Skeletal muscle tissue (tissue), 4 donors: Measurements from ENCODE around the gene ARHGAP26. TPM values are rescaled to one million over a fixed set of nuclear protein-coding genes. Genes with fewer than 3 reads are reported as not detected.
"Not testable (repeated sequence)": the region's sequence is repeated elsewhere in the genome, so short reads cannot be mapped to it uniquely, and the experiment has no call there.

Experiments
- H3K27ac ChIP-seq: one replicate; pipeline ENCODE4 v1.7.0; 2013; ENCODE audit warnings: mild to moderate bottlenecking, low read depth, low read length, inconsistent platforms
- H3K27me3 ChIP-seq, 3 donors: one replicate each; pipeline ENCODE4 v1.7.0; 2013; ENCODE audit warnings: low read length in 3 of 3; ENCODE audit not compliant: control insufficient read depth in 3 of 3, insufficient read depth in 3 of 3
- H3K36me3 ChIP-seq, 3 donors: one replicate each; pipeline ENCODE4 v1.7.0; 2013; ENCODE audit warnings: low read length in 3 of 3; ENCODE audit not compliant: control insufficient read depth in 3 of 3, insufficient read depth in 3 of 3
- H3K4me1 ChIP-seq, 3 donors: one replicate each; pipeline ENCODE4 v1.7.0; 2013; ENCODE audit warnings: low read length in 3 of 3, mild to moderate bottlenecking in 3 of 3; ENCODE audit not compliant: control insufficient read depth in 3 of 3, insufficient read depth in 3 of 3
- H3K4me3 ChIP-seq, 3 donors: one replicate each; pipeline ENCODE4 v1.7.0; 2013; ENCODE audit warnings: low read length in 3 of 3
- H3K9ac ChIP-seq, 3 donors: one replicate each; pipeline ENCODE4 v1.7.0; 2013; ENCODE audit warnings: low read length in 3 of 3, mild to moderate bottlenecking in 3 of 3, moderate library complexity in 2 of 3, low read depth in 1 of 3
- H3K9me3 ChIP-seq, 3 donors: one replicate each; pipeline ENCODE4 v1.7.0; 2013; ENCODE audit warnings: low read length in 3 of 3; ENCODE audit not compliant: control insufficient read depth in 3 of 3
- total RNA-seq: library from RNA; depleted of rRNA; stranded (reverse); fragments of >200 nt; gene quantifications from one replicate; pipeline ENCODE4 v1.2.3, GENCODE V29; 2014
- donor health status: Osteomylitis.

The ARHGAP26 gene
- total RNA-seq, 1 donor from 2014 or later, result 28.7 TPM

- H3K4me3 ChIP-seq, result no peak overlapping the region
- no peaks in the 10 kb centered on the region for H3K9me3 ChIP-seq
- H3K27ac ChIP-seq, result no peak overlapping the region
- peaks cover 21 to 25% (median 22%) of the 10 kb centered on the region in 3 donors for H3K4me1 ChIP-seq
- H3K27me3 ChIP-seq, result no peaks in the 10 kb centered on the region
- H3K9ac ChIP-seq, result no peak overlapping the region
- H3K36me3 ChIP-seq, result no peaks in the 10 kb centered on the region
Measured at GRCh38 chr5:142978726-142979125, 208.5 kb downstream of the ARHGAP26 start.

GRCh38 chr5:142979636-142980035 is 209.5 kb downstream of the ARHGAP26 start:
- peaks cover 21 to 25% (median 22%) of the 10 kb centered on the region in 3 donors for H3K4me1 ChIP-seq
- no peak overlapping the region for H3K27ac ChIP-seq
- H3K27me3 ChIP-seq, result no peaks in the 10 kb centered on the region
- no peak overlapping the region for H3K4me3 ChIP-seq
- H3K36me3 ChIP-seq, result no peaks in the 10 kb centered on the region
- no peaks in the 10 kb centered on the region for H3K9me3 ChIP-seq
- H3K9ac ChIP-seq, result no peak overlapping the region

GRCh38 chr5:142981475-142981874 is 211.3 kb downstream of the ARHGAP26 start:
- H3K4me1 ChIP-seq, result peaks cover 21 to 25% (median 22%) of the 10 kb centered on the region in 3 donors
- no peaks in the 10 kb centered on the region for H3K9me3 ChIP-seq
- H3K9ac ChIP-seq, result peak overlapping the region in 1 of 3 donors; percentile 48
- peak overlapping the region; percentile 53 for H3K27ac ChIP-seq
- H3K27me3 ChIP-seq, result no peaks in the 10 kb centered on the region
- peak overlapping the region in 1 of 3 donors; percentile 17 for H3K4me3 ChIP-seq
- no peaks in the 10 kb centered on the region for H3K36me3 ChIP-seq

GRCh38 chr5:142981886-142982820 is 212.0 kb downstream of the ARHGAP26 start:
- H3K4me3 ChIP-seq, result peak overlapping the region in 2 of 3 donors; percentile 11 to 17
- H3K9ac ChIP-seq, result peak overlapping the region in 1 of 3 donors; percentile 48
- no peaks in the 10 kb centered on the region for H3K27me3 ChIP-seq
- no peaks in the 10 kb centered on the region for H3K36me3 ChIP-seq
- H3K27ac ChIP-seq, result peak overlapping the region; percentile 53
- H3K9me3 ChIP-seq, result no peaks in the 10 kb centered on the region
- peaks cover 21 to 25% (median 22%) of the 10 kb centered on the region in 3 donors for H3K4me1 ChIP-seq

- Histone ChIP-seq H3K36me3 (no peaks in the 10 kb centered on the region), H3K9ac (no peak overlapping the region), H3K27ac (no peak overlapping the region), H3K27me3 (no peaks in the 10 kb centered on the region), H3K9me3 (no peaks in the 10 kb centered on the region), H3K4me1 (peaks cover 21 to 25% (median 22%) of the 10 kb centered on the region in 3 donors), H3K4me3 (no peak overlapping the region)
Measured at GRCh38 chr5:142982821-142983200, 212.6 kb downstream of the ARHGAP26 start.

- Histone ChIP-seq H3K27ac (no peak overlapping the region), H3K9ac (no peak overlapping the region), H3K36me3 (no peaks in the 10 kb centered on the region), H3K4me3 (no peak overlapping the region), H3K27me3 (no peaks in the 10 kb centered on the region), H3K4me1 (peaks cover 21 to 25% (median 22%) of the 10 kb centered on the region in 3 donors), H3K9me3 (no peaks in the 10 kb centered on the region)
Measured at GRCh38 chr5:142984011-142984410, 213.8 kb downstream of the ARHGAP26 start.

GRCh38 chr5:142984525-142984924 is 214.3 kb downstream of the ARHGAP26 start:
- no peak overlapping the region for H3K4me3 ChIP-seq
- peaks cover 21 to 25% (median 21%) of the 10 kb centered on the region in 3 donors for H3K4me1 ChIP-seq
- no peak overlapping the region for H3K27ac ChIP-seq
- no peak overlapping the region for H3K9ac ChIP-seq
- H3K27me3 ChIP-seq, result no peaks in the 10 kb centered on the region
- H3K36me3 ChIP-seq, result no peaks in the 10 kb centered on the region
- H3K9me3 ChIP-seq, result no peaks in the 10 kb centered on the region

- H3K27ac ChIP-seq, H3K9me3 ChIP-seq, H3K4me3 ChIP-seq, H3K9ac ChIP-seq, H3K4me1 ChIP-seq, H3K27me3 ChIP-seq, H3K36me3 ChIP-seq: not testable (repeated sequence)
Measured at GRCh38 chr5:142989270-142989669, 219.1 kb downstream of the ARHGAP26 start.

- H3K9me3 ChIP-seq, H3K4me3 ChIP-seq, H3K27me3 ChIP-seq, H3K36me3 ChIP-seq, H3K9ac ChIP-seq, H3K4me1 ChIP-seq, H3K27ac ChIP-seq: not testable (repeated sequence)
Measured at GRCh38 chr5:142990073-142990472, 219.9 kb downstream of the ARHGAP26 start.

- Histone ChIP-seq H3K27ac (no peak overlapping the region), H3K9ac (no peak overlapping the region), H3K4me3 (no peak overlapping the region), H3K36me3 (no peaks in the 10 kb centered on the region), H3K4me1 (no peaks in the 10 kb centered on the region), H3K9me3 (no peaks in the 10 kb centered on the region), H3K27me3 (no peaks in the 10 kb centered on the region)
Measured at GRCh38 chr5:142994218-142994617, 224.0 kb downstream of the ARHGAP26 start.
